LoVo (cell line): ENCODE data around the gene TCEA3.
A peak's percentile ranks its signal among the peaks of the same experiment; 100 is the strongest.

Experiments
- DNase-seq: peaks from one replicate; pipeline ENCODE4 v3.0.0-alpha.2; 2016; ENCODE audit warnings: low spot score

TCEA3 gene

GRCh38 chr1:23367791-23368561 lies 56.6 kb downstream of the TCEA3 start:
- DNase-seq: peak; percentile 99

GRCh38 chr1:23367451-23367790 lies 57.1 kb downstream of the TCEA3 start:
- DNase-seq: no peak

- DNase-seq: no peak
Measured at GRCh38 chr1:23366598-23366997, 58.0 kb downstream of the TCEA3 start.

GRCh38 chr1:23366146-23366545 lies 58.4 kb downstream of the TCEA3 start:
- DNase-seq: no peak

GRCh38 chr1:23362218-23362713 lies 62.3 kb downstream of the TCEA3 start:
- no peak for DNase-seq

- DNase-seq: no peak
Measured at GRCh38 chr1:23358310-23358875, 66.2 kb downstream of the TCEA3 start.

GRCh38 chr1:23357138-23357908 lies 67.2 kb downstream of the TCEA3 start:
- no peak for DNase-seq

GRCh38 chr1:23356471-23357137 lies 67.9 kb downstream of the TCEA3 start:
- no peak for DNase-seq

- no peak for DNase-seq
Measured at GRCh38 chr1:23354245-23354644, 70.3 kb downstream of the TCEA3 start.

GRCh38 chr1:23352096-23352695 lies 72.4 kb downstream of the TCEA3 start:
- no peak for DNase-seq

GRCh38 chr1:23345920-23346319 lies 78.6 kb downstream of the TCEA3 start:
- DNase-seq: no peak

- DNase-seq: no peak
Measured at GRCh38 chr1:23344987-23345472, 79.5 kb downstream of the TCEA3 start.

- DNase-seq: peak; percentile 100
Measured at GRCh38 chr1:23344111-23344986, 80.2 kb downstream of the TCEA3 start, which contains the start of gene HNRNPR. HNRNPR (minus strand) TSS chr1:23344284; CDS start chr1:23341008, 3,276 bp downstream.

GRCh38 chr1:23343221-23344110 lies 81.1 kb downstream of the TCEA3 start:
- peak; percentile 37 for DNase-seq

GRCh38 chr1:23341931-23342692 lies 82.4 kb downstream of the TCEA3 start:
- no peak for DNase-seq

- no peak for DNase-seq
Measured at GRCh38 chr1:23339632-23340031, 84.9 kb downstream of the TCEA3 start.

GRCh38 chr1:23337869-23338268 lies 86.7 kb downstream of the TCEA3 start:
- no peak for DNase-seq

- no peak for DNase-seq
Measured at GRCh38 chr1:23331713-23332112, 92.8 kb downstream of the TCEA3 start.
